Stimulated activated CD8-positive, alpha-beta memory T cell treated with anti-CD3 and anti-CD28 coated beads, Interleukin-4, amount 100 ng/mL, for 24 hours (primary cell): ENCODE measurements around the gene VPREB3.

Source experiments
- DNase-seq: peaks from one replicate; pipeline ENCODE4 v3.0.0-alpha.2; 2020; ENCODE audit warnings: low read depth

The VPREB3 gene

GRCh38 chr22:23782703-23783102 is 28.5 kb upstream of the VPREB3 start:
- DNase-seq, result no peak

- DNase-seq, result no peak
Measured at GRCh38 chr22:23782252-23782651, 28.0 kb upstream of the VPREB3 start.

GRCh38 chr22:23781511-23782183 is 27.4 kb upstream of the VPREB3 start:
- no peak for DNase-seq

GRCh38 chr22:23781065-23781464 is 26.8 kb upstream of the VPREB3 start:
- no peak for DNase-seq

GRCh38 chr22:23780146-23780748 is 26.0 kb upstream of the VPREB3 start:
- no peak for DNase-seq

GRCh38 chr22:23779731-23780130 is 25.5 kb upstream of the VPREB3 start:
- DNase-seq, result no peak

- DNase-seq, result no peak
Measured at GRCh38 chr22:23779083-23779482, 24.9 kb upstream of the VPREB3 start.

- no peak for DNase-seq
Measured at GRCh38 chr22:23778577-23778900, 24.3 kb upstream of the VPREB3 start.

- no peak for DNase-seq
Measured at GRCh38 chr22:23777776-23778576, 23.8 kb upstream of the VPREB3 start.

GRCh38 chr22:23775779-23776375 is 21.7 kb upstream of the VPREB3 start:
- DNase-seq, result no peak

GRCh38 chr22:23774922-23775436 is 20.8 kb upstream of the VPREB3 start:
- DNase-seq, result no peak

- DNase-seq, result no peak
Measured at GRCh38 chr22:23774114-23774921, 20.1 kb upstream of the VPREB3 start.

- DNase-seq, result no peak
Measured at GRCh38 chr22:23773483-23774113, 19.4 kb upstream of the VPREB3 start.

GRCh38 chr22:23772649-23773473 is 18.6 kb upstream of the VPREB3 start, which contains the start of gene MMP11:
TSS of gene MMP11 (plus strand) at chr22:23772849. CDS start at chr22:23772871, 22 bp downstream.
- DNase-seq, result peak; percentile 39

GRCh38 chr22:23772315-23772648 is 18.1 kb upstream of the VPREB3 start:
- no peak for DNase-seq

GRCh38 chr22:23769321-23769965 is 15.2 kb upstream of the VPREB3 start:
- DNase-seq, result no peak

- peak; percentile 69 for DNase-seq
Measured at GRCh38 chr22:23767673-23768548, 13.7 kb upstream of the VPREB3 start, which contains the start of gene CHCHD10. TSS of gene CHCHD10 (minus strand) at chr22:23767972. CDS start at chr22:23767874, 98 bp downstream.

GRCh38 chr22:23767303-23767672 is 13.1 kb upstream of the VPREB3 start:
- DNase-seq, result no peak
